HG02870 (cell line): ENCODE data around the gene MYBPC2.

ENCODE experiments used
- ATAC-seq: cut with Tn5 transposase; IDR thresholded peaks from one replicate; pipeline ENCODE4 v1.9.1; 2021; ENCODE audit warnings: mild to moderate bottlenecking, moderate library complexity; ENCODE audit not compliant: unreplicated experiment

MYBPC2 gene

GRCh38 chr19:50478901-50479715, 46.4 kb downstream of the MYBPC2 start:
- no peak for ATAC-seq

GRCh38 chr19:50479761-50480251, 47.1 kb downstream of the MYBPC2 start:
- no peak for ATAC-seq

DNA sequence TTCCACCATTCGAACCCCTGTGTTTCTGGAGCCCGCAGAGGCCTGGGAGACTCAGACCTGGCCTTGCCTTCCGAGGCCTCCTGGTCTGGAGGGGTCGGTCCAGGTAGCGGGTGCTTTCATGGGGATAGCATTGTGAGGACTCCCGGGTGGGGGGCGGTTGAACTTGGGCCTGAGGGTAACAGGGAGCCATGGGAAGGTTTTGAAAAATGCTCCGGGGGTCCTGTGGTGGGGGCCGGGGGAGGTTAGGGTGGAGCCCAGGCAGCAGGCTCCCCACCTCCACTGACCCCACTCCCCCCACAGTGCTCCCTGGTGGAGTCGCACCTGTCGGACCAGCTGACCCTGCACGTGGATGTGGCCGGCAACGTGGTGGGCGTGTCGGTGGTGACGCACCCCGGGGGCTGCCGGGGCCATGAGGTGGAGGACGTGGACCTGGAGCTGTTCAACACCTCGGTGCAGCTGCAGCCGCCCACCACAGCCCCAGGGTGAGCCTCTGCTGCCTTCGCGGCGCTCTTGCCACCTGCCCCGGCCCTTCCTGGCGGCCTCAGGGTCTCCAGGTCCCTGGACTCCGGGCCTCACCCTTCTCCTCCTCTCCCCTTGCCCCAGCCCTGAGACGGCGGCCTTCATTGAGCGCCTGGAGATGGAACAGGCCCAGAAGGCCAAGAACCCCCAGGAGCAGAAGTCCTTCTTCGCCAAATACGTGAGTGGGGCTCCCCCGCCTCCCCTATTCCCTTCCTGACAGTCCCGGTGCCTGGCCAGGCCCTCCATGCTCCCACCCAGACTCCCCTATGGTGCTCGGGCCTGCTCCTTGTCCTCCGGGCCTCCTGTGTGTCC, 47.8 kb downstream of the MYBPC2 start:
- ATAC-seq = no peak

DNA sequence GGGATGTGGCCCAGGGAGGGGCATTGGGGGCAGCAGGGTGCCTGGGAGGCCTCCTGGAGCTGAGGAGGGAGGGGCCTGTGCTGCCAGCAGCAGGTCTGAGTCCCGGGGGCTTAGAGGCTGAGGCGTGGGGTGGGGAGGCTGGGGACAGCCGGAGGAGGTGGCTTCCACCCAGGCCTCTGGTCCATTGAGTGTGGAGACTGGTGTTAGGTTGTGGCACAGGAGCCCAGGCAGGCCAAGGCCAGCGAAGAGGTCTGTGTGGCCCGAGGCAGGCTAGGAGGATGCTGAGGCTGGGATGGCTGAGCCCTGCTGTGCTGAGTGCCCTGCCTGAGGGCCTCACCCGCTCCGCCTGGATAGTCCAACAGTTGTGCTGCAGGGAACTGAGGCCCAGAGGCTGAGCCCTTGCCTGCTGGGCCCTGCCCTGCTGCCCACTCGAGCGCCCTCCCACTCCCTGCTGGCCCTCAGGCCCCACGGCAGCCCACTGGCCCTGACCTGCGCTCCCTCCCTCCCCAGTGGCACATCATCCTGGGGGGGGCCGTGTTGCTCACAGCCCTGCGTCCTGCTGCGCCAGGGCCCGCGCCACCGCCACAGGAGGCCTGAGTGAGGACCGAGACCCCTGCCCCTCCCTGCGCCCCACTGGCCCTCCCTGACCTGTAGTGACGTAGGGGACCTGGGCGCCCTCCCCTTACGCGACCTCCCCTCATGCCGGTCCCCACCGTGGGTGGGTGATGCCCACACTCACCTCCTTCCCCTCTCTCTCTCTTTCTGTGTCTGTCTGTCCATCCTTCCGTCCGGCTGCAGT, 48.9 kb downstream of the MYBPC2 start:
- no peak for ATAC-seq

DNA sequence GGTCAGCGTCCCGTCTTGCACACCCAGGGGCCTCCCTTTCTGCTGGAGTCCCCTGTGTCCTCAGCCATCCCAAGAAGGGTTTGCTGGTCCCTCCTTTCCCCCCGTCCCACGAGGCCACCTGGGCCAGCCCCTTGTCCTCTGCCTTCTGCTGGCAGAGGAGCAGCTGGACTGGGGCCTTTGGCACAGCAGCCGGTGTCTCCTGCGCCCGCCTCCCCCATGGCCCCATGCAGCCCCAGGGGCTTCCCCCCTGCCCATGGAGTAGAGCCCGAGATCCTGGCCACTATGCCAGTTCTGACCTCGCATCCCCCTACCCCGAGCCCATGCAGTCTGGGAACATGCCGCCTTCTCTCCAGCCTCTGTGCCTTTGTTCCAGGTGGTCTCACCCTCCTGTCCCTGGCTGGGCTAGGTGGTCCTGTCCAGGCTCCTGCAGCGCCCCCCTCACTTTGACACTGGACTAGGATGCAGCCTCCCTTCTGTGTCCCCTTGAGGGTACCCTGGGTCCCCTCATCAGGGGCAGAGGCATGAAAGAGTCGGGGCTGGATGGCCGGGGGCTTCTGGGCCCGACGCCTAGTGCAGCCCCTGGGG, 49.7 kb downstream of the MYBPC2 start:
- no peak for ATAC-seq

DNA sequence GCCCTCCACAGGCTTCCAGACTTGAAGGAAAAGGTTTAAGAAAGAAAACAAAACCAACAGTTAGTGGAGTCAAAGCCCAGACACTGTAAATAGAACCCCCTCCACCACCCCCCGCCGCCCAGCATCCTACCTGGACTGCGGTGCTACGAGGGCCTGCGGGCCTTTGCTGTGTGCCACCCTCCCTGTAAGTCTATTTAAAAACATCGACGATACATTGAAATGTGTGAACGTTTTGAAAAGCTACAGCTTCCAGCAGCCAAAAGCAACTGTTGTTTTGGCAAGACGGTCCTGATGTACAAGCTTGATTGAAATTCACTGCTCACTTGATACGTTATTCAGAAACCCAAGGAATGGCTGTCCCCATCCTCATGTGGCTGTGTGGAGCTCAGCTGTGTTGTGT, 50.2 kb downstream of the MYBPC2 start:
- no peak for ATAC-seq

DNA sequence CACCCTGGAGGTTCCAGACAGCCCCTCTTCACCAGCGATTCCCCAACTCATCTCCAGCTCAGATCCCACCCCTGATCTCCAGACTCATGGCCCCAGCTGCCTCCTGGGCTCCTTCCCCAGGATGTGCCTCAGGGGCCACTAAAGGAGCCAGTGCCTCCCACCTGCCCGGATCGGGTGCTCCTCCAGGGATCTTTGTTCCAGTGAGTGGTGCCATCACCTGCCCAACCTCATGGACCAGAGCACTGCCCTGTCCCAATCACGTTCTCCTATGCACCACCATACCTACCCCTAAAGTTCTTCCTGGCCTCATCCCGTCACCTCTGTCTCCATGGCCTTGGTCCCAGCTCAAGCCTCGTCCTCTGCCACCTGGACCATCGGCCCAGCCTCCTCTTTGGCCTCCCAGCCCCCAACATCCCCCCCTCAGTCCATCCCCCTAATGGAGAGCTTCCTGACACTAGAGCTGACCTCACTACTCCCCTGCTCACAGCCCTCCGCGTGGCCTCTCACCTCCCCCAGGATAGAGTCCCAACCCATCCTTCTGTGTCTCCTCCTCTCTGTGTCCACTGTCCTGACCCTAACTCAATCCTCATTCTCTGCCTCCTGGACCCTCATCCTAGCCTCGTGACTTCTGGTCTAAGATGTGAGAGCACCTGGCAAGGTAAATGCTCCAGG, 52.7 kb downstream of the MYBPC2 start:
- ATAC-seq = no peak

DNA sequence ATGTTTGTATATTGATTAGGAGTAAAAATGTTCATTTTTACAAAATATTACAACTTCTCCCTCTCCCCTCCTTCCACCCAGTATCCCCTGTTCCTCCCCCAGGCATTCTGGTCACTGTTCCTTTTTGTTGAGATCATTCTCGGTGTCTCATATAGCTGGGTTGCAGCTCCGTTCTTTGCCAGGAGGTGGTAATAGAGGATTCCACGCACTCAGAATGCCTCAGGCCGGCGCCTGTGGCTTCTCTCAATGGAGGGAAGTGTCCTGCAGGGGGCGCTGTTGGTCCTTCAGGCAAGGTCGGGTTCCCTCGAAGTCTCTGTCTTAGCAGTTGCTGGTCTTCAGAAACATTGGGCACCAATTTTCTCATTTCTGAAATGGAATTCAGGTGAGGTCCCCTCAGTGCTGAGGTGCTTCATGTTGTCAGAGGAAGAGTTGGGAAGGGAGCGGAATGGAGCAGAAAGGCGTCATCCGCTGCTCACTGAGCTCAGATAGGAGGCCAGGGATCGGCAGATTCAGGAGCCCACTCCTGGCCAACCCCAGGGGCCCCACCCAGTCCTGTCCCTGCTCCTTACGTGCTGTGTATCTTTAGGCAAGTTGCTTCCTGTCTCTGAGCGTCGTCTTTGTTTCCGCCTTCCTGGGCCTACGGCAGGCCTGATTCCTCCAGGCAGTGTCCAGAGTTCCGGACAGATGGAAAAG, 54.3 kb downstream of the MYBPC2 start:
- ATAC-seq = no peak

GRCh38 chr19:50488389-50489194, 55.9 kb downstream of the MYBPC2 start:
- ATAC-seq = no peak

- ATAC-seq = no peak
These were observed 56.8 kb downstream of the MYBPC2 start for GRCh38 chr19:50489461-50490011.

DNA sequence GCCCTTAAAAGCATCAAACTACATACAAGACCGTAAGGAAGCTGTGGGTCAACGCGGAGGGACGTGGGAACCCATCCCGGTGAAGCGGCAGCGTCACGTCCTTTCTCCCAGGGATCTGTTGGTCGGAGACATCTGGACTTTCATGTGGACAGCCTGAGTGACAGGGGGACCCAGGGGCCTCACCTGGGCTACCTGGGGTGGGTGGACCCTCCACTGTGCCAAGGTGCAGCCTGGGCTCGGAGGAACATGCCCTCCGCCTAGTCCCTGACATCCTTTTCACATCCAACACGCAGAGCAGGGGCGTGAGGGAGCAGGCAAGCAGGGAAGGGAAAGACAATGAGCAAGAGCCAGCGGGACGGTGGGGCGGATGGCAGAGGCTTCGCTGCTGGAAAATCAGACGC, 57.7 kb downstream of the MYBPC2 start:
- ATAC-seq = no peak

GRCh38 chr19:50490991-50491472, 58.3 kb downstream of the MYBPC2 start:
- ATAC-seq = no peak

GRCh38 chr19:50492303-50493052, 59.8 kb downstream of the MYBPC2 start:
- no peak for ATAC-seq

- no peak for ATAC-seq
These were observed 60.5 kb downstream of the MYBPC2 start for GRCh38 chr19:50493171-50493570.

- ATAC-seq = no peak
These were observed 61.7 kb downstream of the MYBPC2 start for GRCh38 chr19:50494186-50495019.

GRCh38 chr19:50495020-50495531, 62.4 kb downstream of the MYBPC2 start:
- ATAC-seq = no peak
